IMR-90 (cell line): ENCODE data around the gene ZBTB40. TPM values are rescaled to one million over a fixed set of nuclear protein-coding genes. Genes with fewer than 3 reads are reported as not detected.

ENCODE experiments used
- ATAC-seq: fragments of 200-7000 bp; cut with Tn5 transposase; 2 replicates; pipeline ENCODE4 v1.9.1; 2020; ENCODE audit warnings: low read depth, mild to moderate bottlenecking, moderate library complexity
- BruUV-seq: library from RNA; stranded (reverse); fragments of 400-500 nt; replicated peaks from 2 replicates; lab custom pipeline; 2021; lab: Mats Ljungman, UMichigan
- CTCF ChIA-PET: fragments of 300-600 bp; formaldehyde crosslinking; extraction: SDS; loops from one replicate; lab custom pipeline; 2021; ENCODE audit warnings: antibody characterized with exemption; lab: Yijun Ruan, JAX
- POLR2A ChIA-PET: fragments of 300-600 bp; sonication (Branson Sonifier 250); formaldehyde crosslinking; loops from one replicate; lab custom pipeline; 2022; ENCODE audit warnings: antibody characterized with exemption; ENCODE audit not compliant: unreplicated experiment; lab: Charles Lee
- DNase-seq: peaks from one replicate; pipeline ENCODE4 v3.0.0; 2013
- H2AFZ ChIP-seq: replicated peaks from 2 replicates; pipeline ENCODE3; 2013; ENCODE audit warnings: low read length, mild to moderate bottlenecking; ENCODE audit not compliant: poor library complexity
- H2AK5ac ChIP-seq: 2 replicates; pipeline ENCODE4 v1.6.1; 2013; ENCODE audit warnings: low read depth, low read length, inconsistent platforms
- H2AK9ac ChIP-seq: replicated peaks from 2 replicates; pipeline ENCODE3; 2013; ENCODE audit warnings: mild to moderate bottlenecking, low read depth, low read length, moderate library complexity; ENCODE audit not compliant: poor library complexity
- H2BK120ac ChIP-seq: 2 replicates; pipeline ENCODE4 v1.6.1; 2013; ENCODE audit warnings: low read depth, low read length, inconsistent platforms
- H2BK15ac ChIP-seq: 3 replicates; pipeline ENCODE4 v1.6.1; 2013; ENCODE audit warnings: low read depth, low read length, inconsistent platforms
- H2BK20ac ChIP-seq: 2 replicates; pipeline ENCODE4 v1.6.1; 2013; ENCODE audit warnings: low read depth, mild to moderate bottlenecking, inconsistent platforms, low read length, moderate library complexity
- H2BK5ac ChIP-seq: 2 replicates; pipeline ENCODE4 v1.6.1; 2013; ENCODE audit warnings: mild to moderate bottlenecking, low read depth, low read length, inconsistent platforms; ENCODE audit not compliant: poor library complexity, severe bottlenecking
- H3K14ac ChIP-seq: replicated peaks from 2 replicates; pipeline ENCODE4 v1.6.1; 2013; ENCODE audit warnings: low read depth, low read length, inconsistent platforms
- H3K18ac ChIP-seq: 2 replicates; pipeline ENCODE4 v1.6.1; 2013; ENCODE audit warnings: low read depth, low read length, control low read depth
- H3K23ac ChIP-seq: 2 replicates; pipeline ENCODE4 v1.6.1; 2013; ENCODE audit warnings: low read depth, low read length, inconsistent platforms
- H3K27ac ChIP-seq: 2 replicates; pipeline ENCODE4 v1.5.1; 2013; ENCODE audit warnings: mild to moderate bottlenecking, control low read depth, low read length; ENCODE audit not compliant: insufficient read depth
- H3K27me3 ChIP-seq: 2 replicates; pipeline ENCODE4 v1.6.1; 2013; ENCODE audit warnings: low read length; ENCODE audit not compliant: control insufficient read depth, insufficient read depth
- H3K36me3 ChIP-seq: 2 replicates; pipeline ENCODE4 v1.6.1; 2013; ENCODE audit warnings: low read length, mixed read lengths; ENCODE audit not compliant: control insufficient read depth, insufficient read depth
- H3K4ac ChIP-seq: 2 replicates; pipeline ENCODE4 v1.6.1; 2013; ENCODE audit warnings: low read depth, low read length, inconsistent platforms
- H3K4me1 ChIP-seq: 2 replicates; pipeline ENCODE4 v1.6.1; 2013; ENCODE audit warnings: low read length, mixed read lengths; ENCODE audit not compliant: control insufficient read depth, insufficient read depth
- H3K4me2 ChIP-seq: 2 replicates; pipeline ENCODE4 v1.6.1; 2013; ENCODE audit warnings: low read depth, mild to moderate bottlenecking, control low read depth, low read length, moderate library complexity
- H3K4me3 ChIP-seq: 2 replicates; pipeline ENCODE4 v1.5.1; 2013; ENCODE audit warnings: low read depth, mild to moderate bottlenecking, control low read depth, low read length, moderate library complexity; ENCODE audit not compliant: insufficient read depth
- H3K56ac ChIP-seq: 2 replicates; pipeline ENCODE4 v1.6.1; 2013; ENCODE audit warnings: low read length, inconsistent platforms; ENCODE audit not compliant: insufficient read depth; ENCODE audit errors: extremely low read depth
- H3K79me1 ChIP-seq, 2 experiments: 2 replicates each; pipeline ENCODE4 v1.6.1; 2013; ENCODE audit warnings: low read length in 2 of 2, inconsistent platforms in 1 of 2, low read depth in 1 of 2
- H3K9ac ChIP-seq: 2 replicates; pipeline ENCODE4 v1.6.1; 2013; ENCODE audit warnings: low read depth, low read length, control low read depth
- H3K9me1 ChIP-seq: 2 replicates; pipeline ENCODE4 v1.6.1; 2013; ENCODE audit warnings: low read length, inconsistent platforms; ENCODE audit not compliant: insufficient read depth
- H3K9me3 ChIP-seq: 2 replicates; pipeline ENCODE4 v1.6.1; 2013; ENCODE audit warnings: low read length; ENCODE audit not compliant: control insufficient read depth, insufficient read depth
- H4K20me1 ChIP-seq: 2 replicates; pipeline ENCODE4 v1.6.1; 2013; ENCODE audit warnings: low read length, inconsistent platforms; ENCODE audit not compliant: insufficient read depth
- H4K5ac ChIP-seq: 2 replicates; pipeline ENCODE4 v1.6.1; 2013; ENCODE audit warnings: mild to moderate bottlenecking, low read depth, low read length, control low read depth
- H4K8ac ChIP-seq, 2 experiments: 2 replicates each; pipeline ENCODE4 v1.6.1; 2013; ENCODE audit warnings: low read depth in 2 of 2, low read length in 2 of 2, control low read depth in 1 of 2, inconsistent platforms in 1 of 2
- H4K91ac ChIP-seq: 2 replicates; pipeline ENCODE4 v1.6.1; 2013; ENCODE audit warnings: low read depth, low read length, inconsistent platforms; ENCODE audit not compliant: insufficient read depth
- BHLHE40 ChIP-seq: fragments of 150-350 bp; IDR thresholded peaks from 2 replicates; pipeline ENCODE4 v1.6.1; 2016; ENCODE audit warnings: mild to moderate bottlenecking, low read depth, low read length
- CEBPB ChIP-seq: IDR thresholded peaks from 2 replicates; pipeline ENCODE4 v1.6.1; 2012; ENCODE audit warnings: low read depth, low read length, improper control_type of control experiment
- CHD1 ChIP-seq: IDR thresholded peaks from 2 replicates; pipeline ENCODE4 v1.6.1; 2012; ENCODE audit warnings: low read depth, low read length, improper control_type of control experiment
- CTCF ChIP-seq: conservative IDR thresholded peaks from 2 replicates; pipeline ENCODE4 v1.5.1; 2012; ENCODE audit warnings: mild to moderate bottlenecking, low read depth, low read length, improper control_type of control experiment
- ELK1 ChIP-seq: fragments of 150-350 bp; IDR thresholded peaks from 2 replicates; pipeline ENCODE4 v1.6.1; 2016; ENCODE audit warnings: low read depth, mild to moderate bottlenecking, low read length, moderate library complexity, borderline replicate concordance
- FOS ChIP-seq: fragments of 150-350 bp; IDR thresholded peaks from 2 replicates; pipeline ENCODE4 v1.6.1; 2016; ENCODE audit warnings: low read depth, low read length
- MAFK ChIP-seq: IDR thresholded peaks from 2 replicates; pipeline ENCODE4 v1.6.1; 2012; ENCODE audit warnings: low read depth, low read length, improper control_type of control experiment
- MAZ ChIP-seq: IDR thresholded peaks from 2 replicates; pipeline ENCODE4 v1.6.1; 2012; ENCODE audit warnings: low read depth, mild to moderate bottlenecking, low read length, improper control_type of control experiment, moderate library complexity, borderline replicate concordance
- MXI1 ChIP-seq: IDR thresholded peaks from 2 replicates; pipeline ENCODE4 v1.6.1; 2012; ENCODE audit warnings: low read depth, mild to moderate bottlenecking, low read length, moderate library complexity, borderline replicate concordance
- NFE2L2 ChIP-seq: fragments of 150-350 bp; IDR thresholded peaks from 2 replicates; pipeline ENCODE4 v1.6.1; 2016; ENCODE audit warnings: low read depth, mild to moderate bottlenecking, low read length
- POLR2A ChIP-seq: IDR thresholded peaks from 2 replicates; pipeline ENCODE4 v1.6.1; 2012; ENCODE audit warnings: mild to moderate bottlenecking, low read depth, low read length
- RAD21 ChIP-seq: IDR thresholded peaks from 2 replicates; pipeline ENCODE4 v1.6.1; 2012; ENCODE audit warnings: low read length, improper control_type of control experiment
- RCOR1 ChIP-seq: IDR thresholded peaks from 2 replicates; pipeline ENCODE4 v1.6.1; 2012; ENCODE audit warnings: mild to moderate bottlenecking, low read length, improper control_type of control experiment; ENCODE audit not compliant: insufficient replicate concordance
- RFX5 ChIP-seq: IDR thresholded peaks from 2 replicates; pipeline ENCODE4 v1.8.0; 2012; ENCODE audit warnings: low read depth, mild to moderate bottlenecking, low read length, moderate library complexity
- SMC3 ChIP-seq: fragments of 150-350 bp; IDR thresholded peaks from 2 replicates; pipeline ENCODE4 v1.6.1; 2016; ENCODE audit warnings: low read depth, mild to moderate bottlenecking, antibody characterized with exemption, low read length, moderate library complexity
- USF2 ChIP-seq: fragments of 150-350 bp; IDR thresholded peaks from 2 replicates; pipeline ENCODE4 v1.6.1; 2017; ENCODE audit warnings: mild to moderate bottlenecking, antibody characterized with exemption, low read length, low read depth
- WGBS, 2 experiments: methylation state at CpG; one replicate each; pipeline versions ENCODE4 v1.1.5 to v1.1.7; 2013; ENCODE audit warnings: missing lambda C conversion rate in 2 of 2; ENCODE audit not compliant: insufficient read length in 1 of 2; ENCODE audit errors: extremely low coverage in 2 of 2; 5-methylcytosine and 5-hydroxymethylcytosine counted together
- dilution Hi-C: fragments of 300-500 bp; cut with HindIII; formaldehyde crosslinking; loops from one replicate; pipeline ENCODE4 v1.14.3; 2018; ENCODE audit warnings: low sequenced_read_pairs; ENCODE audit not compliant: unreplicated experiment
- in situ Hi-C: fragments of 300-500 bp; cut with MboI; formaldehyde crosslinking; loops from 3 replicates; pipeline ENCODE4 v1.14.3; 2019; ENCODE audit warnings: low sequenced_read_pairs, inconsistent platforms, mixed read lengths
- intact Hi-C: fragments of 100-400 bp; cut with micrococcal nuclease; formaldehyde crosslinking; loops from 2 replicates; pipeline ENCODE4 v1.10.0; 2022
- polyA plus RNA-seq, 3 experiments: library from polyadenylated mRNA; depleted of rRNA; stranded (reverse); fragments of >200 nt; gene quantifications; 2 replicates each; pipeline ENCODE4 v1.2.3, GENCODE V29; 2012; ENCODE audit warnings: low replicate concordance in 1 of 3
- total RNA-seq: library from RNA; depleted of rRNA; stranded (reverse); fragments of >200 nt; gene quantifications from 2 replicates; pipeline ENCODE4 v1.2.3, GENCODE V29; 2012

The ZBTB40 gene
- total and polyA plus RNA-seq, 2 of the 4 experiments (the other 2 are of a cell fraction) = 6.0 to 9.7 TPM

- Histone ChIP-seq H4K91ac (no peak overlapping the region), H3K4me3 (no peak overlapping the region), H3K36me3 (no peaks in the 10 kb centered on the region), H3K4me1 (no peaks in the 10 kb centered on the region), H2BK5ac (no peak overlapping the region), H3K27me3 (peaks cover 76% of the 10 kb centered on the region), H3K9ac (no peak overlapping the region), H2AFZ (no peak overlapping the region), H3K14ac (no peak overlapping the region), H3K27ac (no peak overlapping the region), H3K4ac (no peak overlapping the region), H3K23ac (no peak overlapping the region), H2AK9ac (no peak overlapping the region), H4K8ac (no peak overlapping the region), H2BK120ac (no peak overlapping the region), H3K4me2 (no peak overlapping the region), H3K9me1 (no peaks in the 10 kb centered on the region; the same call in 1 of the 2 replicates), H2AK5ac (no peak overlapping the region), H4K5ac (no peak overlapping the region), H3K9me3 (no peaks in the 10 kb centered on the region), H2BK20ac (no peak overlapping the region), H3K56ac (no peak overlapping the region), H3K18ac (no peak overlapping the region), H3K79me1 (no peaks in the 10 kb centered on the region), H4K20me1 (no peaks in the 10 kb centered on the region), H2BK15ac (no peak overlapping the region)
- BruUV-seq = no TSS peak
- ATAC-seq (no peak), DNase-seq (no peak)
- dilution Hi-C loops (no loop called here), in situ Hi-C loops (no loop called here), intact Hi-C loops (no loop called here)
- ChIA-PET CTCF (no interaction called here), POLR2A (no interaction called here)
- TF ChIP-seq SMC3 (no peak), USF2 (no peak), RCOR1 (no peak), BHLHE40 (no peak), MAFK (no peak), RFX5 (no peak), FOS (no peak), MAZ (no peak), NFE2L2 (no peak), CEBPB (no peak), RAD21 (no peak), POLR2A (no peak), MXI1 (no peak), CTCF (no peak), ELK1 (no peak), CHD1 (no peak)
- WGBS, 2 experiments = 40% methylated on average over 1 of the region's 7 CpGs; no CpG with 5 or more reads in 1 of the 2 experiments
These were observed 117.6 kb downstream of the ZBTB40 start for GRCh38 chr1:22569269-22569668.
